GM23338 (cell line): ENCODE results near the gene PGF. TPM values are rescaled to one million over a fixed set of nuclear protein-coding genes. Genes with fewer than 3 reads are reported as not detected.

Source experiments
- ATAC-seq: fragments of 200-7000 bp; cut with Tn5 transposase; 3 replicates; pipeline ENCODE4 v1.9.1; 2020
- DNase-seq: peaks from one replicate; pipeline ENCODE4 v3.0.0-alpha.2; 2015; ENCODE audit warnings: low spot score
- H2AFZ ChIP-seq: fragments of 200-600 bp; sonication (generic); 2 replicates; pipeline ENCODE4 v1.8.0; 2016; ENCODE audit warnings: antibody characterized with exemption, mild to moderate bottlenecking, moderate library complexity
- H3F3A ChIP-seq: fragments of 200-600 bp; sonication (generic); replicated peaks from 2 replicates; pipeline ENCODE4 v1.8.0; 2017; ENCODE audit warnings: antibody characterized with exemption, mixed run types, low read depth
- H3K27ac ChIP-seq: fragments of 200-600 bp; sonication (generic); 2 replicates; pipeline ENCODE4 v1.6.1; 2016; ENCODE audit warnings: low read depth
- H3K27me3 ChIP-seq: fragments of 200-600 bp; sonication (generic); 2 replicates; pipeline ENCODE4 v1.8.0; 2016; ENCODE audit warnings: mild to moderate bottlenecking, mixed run types, moderate library complexity; ENCODE audit not compliant: insufficient read depth
- H3K36me3 ChIP-seq: fragments of 200-600 bp; sonication (generic); 2 replicates; pipeline ENCODE4 v1.8.0; 2016; ENCODE audit warnings: mild to moderate bottlenecking; ENCODE audit not compliant: insufficient read depth
- H3K4me1 ChIP-seq: fragments of 200-600 bp; sonication (generic); 2 replicates; pipeline ENCODE4 v1.8.0; 2016; ENCODE audit warnings: mild to moderate bottlenecking, moderate library complexity; ENCODE audit not compliant: insufficient read depth
- H3K4me2 ChIP-seq: fragments of 200-600 bp; sonication (generic); 2 replicates; pipeline ENCODE4 v1.7.1; 2017; ENCODE audit warnings: mixed run types
- H3K4me3 ChIP-seq: fragments of 200-600 bp; sonication (generic); 2 replicates; pipeline ENCODE4 v1.6.1; 2016; ENCODE audit warnings: mixed run types
- H3K79me2 ChIP-seq: fragments of 200-600 bp; sonication (generic); replicated peaks from 2 replicates; pipeline ENCODE4 v1.8.0; 2017; ENCODE audit warnings: mild to moderate bottlenecking; ENCODE audit not compliant: insufficient read depth
- H3K9me2 ChIP-seq: fragments of 200-600 bp; sonication (generic); 2 replicates; pipeline ENCODE4 v1.8.0; 2017; ENCODE audit not compliant: insufficient read depth
- H4K20me1 ChIP-seq: fragments of 200-600 bp; sonication (generic); replicated peaks from 2 replicates; pipeline ENCODE4 v1.8.0; 2017; ENCODE audit warnings: mild to moderate bottlenecking; ENCODE audit not compliant: insufficient read depth
- H3K27ac Mint-ChIP-seq: 2 replicates; pipeline ENCODE4 v1.8.0; 2020; ENCODE audit warnings: inconsistent platforms, mild to moderate bottlenecking, moderate library complexity, mixed read lengths
- H3K27me3 Mint-ChIP-seq: 3 replicates; pipeline ENCODE4 v1.8.0; 2022; ENCODE audit warnings: low read depth, mild to moderate bottlenecking, moderate library complexity, mixed read lengths, inconsistent platforms; ENCODE audit not compliant: insufficient read depth, poor library complexity
- H3K36me3 Mint-ChIP-seq: 3 replicates; pipeline ENCODE4 v1.8.0; 2021; ENCODE audit warnings: low read depth, mild to moderate bottlenecking, inconsistent platforms, moderate library complexity, mixed read lengths
- H3K4me1 Mint-ChIP-seq: 3 replicates; pipeline ENCODE4 v1.8.0; 2020; ENCODE audit warnings: mild to moderate bottlenecking, inconsistent platforms, mixed read lengths
- H3K4me3 Mint-ChIP-seq: 3 replicates; pipeline ENCODE4 v1.8.0; 2021; ENCODE audit warnings: moderate library complexity, mild to moderate bottlenecking, inconsistent platforms, mixed read lengths
- H3K9me3 Mint-ChIP-seq: 3 replicates; pipeline ENCODE4 v1.8.0; 2020; ENCODE audit warnings: moderate library complexity, mild to moderate bottlenecking, inconsistent platforms, mixed read lengths
- EZH2 ChIP-seq: fragments of 200-600 bp; sonication (generic); IDR thresholded peaks from one replicate; pipeline ENCODE4 v1.8.0; 2017; ENCODE audit warnings: antibody characterized with exemption, mild to moderate bottlenecking, low read depth; ENCODE audit not compliant: unreplicated experiment
- JUNB ChIP-seq: IDR thresholded peaks from one replicate; pipeline ENCODE4 v1.6.1; 2016; ENCODE audit warnings: antibody characterized with exemption; ENCODE audit not compliant: unreplicated experiment
- REST ChIP-seq: IDR thresholded peaks from one replicate; pipeline ENCODE4 v1.6.1; 2018; ENCODE audit warnings: antibody characterized with exemption; ENCODE audit not compliant: unreplicated experiment
- ZNF331 ChIP-seq: fragments of 250-450 bp; sonication (Bioruptor Pico); IDR thresholded peaks from 2 replicates; pipeline ENCODE4 v1.5.0; 2020; ENCODE audit warnings: low read depth, mild to moderate bottlenecking, moderate library complexity
- ZNF462 ChIP-seq: fragments of 250-450 bp; sonication (Bioruptor Pico); IDR thresholded peaks from 2 replicates; pipeline ENCODE4 v1.5.0; 2020; ENCODE audit warnings: mild to moderate bottlenecking, moderate library complexity
- polyA plus RNA-seq: library from polyadenylated mRNA; unstranded; fragments of >200 nt; fragmentation: Nextera tagmentation; extraction: Ambion mirVana; gene quantifications from 2 replicates; pipeline ENCODE4 v1.2.1, GENCODE V29; 2016
- total RNA-seq: library from RNA; depleted of rRNA; stranded (reverse); fragments of >200 nt; shearing (Covaris generic); gene quantifications from 2 replicates; pipeline ENCODE4 v1.2.3, GENCODE V29; 2014

The PGF gene
- total and polyA plus RNA-seq, 2 experiments from 2014 or later, result 2.9 to 6.3 TPM

GRCh38 chr14:74947353-74948227 lies 7.8 kb downstream of the PGF start:
- H3K27me3 Mint-ChIP-seq, result peaks cover 14% of the 10 kb centered on the region
- no peaks in the 10 kb centered on the region for H4K20me1 ChIP-seq
- peaks cover 4% of the 10 kb centered on the region; the same call in 1 of the 2 replicates for H3K4me1 ChIP-seq
- no peak overlapping the region for H3K4me3 ChIP-seq
- H3K79me2 ChIP-seq, result no peaks in the 10 kb centered on the region
- ATAC-seq (no peak), DNase-seq (no peak)
- no peak overlapping the region for H3K27ac ChIP-seq
- H3K4me1 Mint-ChIP-seq, result peaks cover 8% of the 10 kb centered on the region; the same call in 2 of the 3 replicates
- H3K9me3 Mint-ChIP-seq, result no peaks in the 10 kb centered on the region; the same call in 2 of the 3 replicates
- no peaks in the 10 kb centered on the region for H3K27me3 ChIP-seq
- H3K4me3 Mint-ChIP-seq, result no peak overlapping the region; the same call in 2 of the 3 replicates
- H3K9me2 ChIP-seq, result no peaks in the 10 kb centered on the region
- H3F3A ChIP-seq, result 0 out of 2 replicates have a peak, but pooled peaks cover 5% of the 10 kb centered on the region
- TF ChIP-seq ZNF462 (CRISPR knock-in tag), result no peak
- no peak for TF ChIP-seq EZH2
- TF ChIP-seq REST, result no peak
- no peak for TF ChIP-seq ZNF331 (CRISPR knock-in tag)
- TF ChIP-seq JUNB, result no peak
- H3K36me3 ChIP-seq, result no peaks in the 10 kb centered on the region
- H3K36me3 Mint-ChIP-seq, result no peaks in the 10 kb centered on the region; the same call in 2 of the 3 replicates
- no peak overlapping the region for H3K27ac Mint-ChIP-seq
- H2AFZ ChIP-seq, result no peak overlapping the region
- no peak overlapping the region for H3K4me2 ChIP-seq
